ENCODE data around the gene IGSF23.

The IGSF23 gene, protein sequence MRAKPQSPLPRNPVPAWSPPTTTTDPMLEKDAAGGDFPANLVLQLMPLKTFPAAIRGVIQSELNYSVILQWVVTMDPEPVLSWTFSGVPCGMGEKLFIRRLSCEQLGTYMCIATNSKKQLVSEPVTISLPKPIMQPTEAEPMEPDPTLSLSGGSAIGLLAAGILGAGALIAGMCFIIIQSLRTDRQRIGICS

GRCh38 chr19:44613295-44614178 lies at the start of gene IGSF23:
Gene IGSF23, plus strand, starts transcription at chr19:44613563. Its CDS starts 83 bp downstream, at chr19:44613646.
- no peak for DNase-seq (ENCODE audit: low read depth)

- DNase-seq (ENCODE audit: low read depth) = peak; percentile 40
These were observed 46.4 kb upstream of the IGSF23 start for GRCh38 chr19:44566984-44567383.

DNA sequence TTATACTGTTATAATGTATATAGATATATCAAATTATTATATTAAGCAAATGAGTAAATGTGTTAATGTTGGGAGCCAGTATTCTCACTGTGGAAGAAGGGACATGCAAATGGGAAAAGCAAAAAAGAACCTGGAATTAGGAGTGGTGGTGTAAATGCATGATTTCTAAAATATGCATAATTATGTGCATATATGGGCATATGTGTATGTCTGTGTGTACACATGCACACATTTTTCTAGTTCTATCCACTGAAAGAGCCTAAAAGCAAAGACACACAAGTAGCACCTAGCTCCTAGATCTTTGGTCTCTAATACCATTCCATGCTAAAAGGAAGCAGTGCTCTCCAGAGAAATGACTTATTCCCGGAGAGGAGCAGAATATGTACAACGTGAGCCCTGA lies 45.6 kb upstream of the IGSF23 start:
- DNase-seq (ENCODE audit: low read depth) = no peak

- DNase-seq (ENCODE audit: low read depth) = no peak
These were observed 42.8 kb upstream of the IGSF23 start for GRCh38 chr19:44570603-44570983.

DNA sequence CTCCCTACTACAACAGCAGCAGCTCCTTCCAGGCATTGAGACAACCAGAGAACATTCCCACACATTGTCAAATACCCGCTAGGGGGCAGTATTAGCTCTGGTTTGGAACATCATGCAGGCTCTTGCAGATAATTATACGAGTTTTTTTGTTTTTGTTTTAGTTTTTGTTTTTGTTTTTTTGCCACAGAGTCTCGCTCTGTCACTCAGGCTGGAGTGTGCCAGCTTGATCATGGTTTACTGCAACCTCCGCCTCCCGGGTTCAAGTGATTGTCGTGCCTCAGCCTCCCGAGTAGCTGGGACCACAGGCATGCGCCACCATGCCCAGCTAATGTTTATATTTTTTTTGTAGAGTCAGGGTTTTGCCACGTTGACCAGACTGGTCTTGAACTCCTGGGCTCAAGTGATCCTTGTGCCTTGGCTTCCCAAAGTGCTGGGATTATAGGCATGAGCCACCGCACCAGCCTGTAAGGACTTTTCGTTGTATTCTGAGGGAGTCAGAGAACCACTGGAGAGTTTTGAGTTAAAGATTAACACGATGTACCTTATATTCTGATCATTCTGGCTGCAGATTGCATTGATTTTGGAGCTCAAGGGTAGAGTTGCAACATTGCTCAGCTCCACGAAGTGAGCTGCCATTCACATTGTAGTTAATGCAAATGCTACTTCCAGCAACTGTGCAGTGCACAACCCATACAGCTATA lies 42.2 kb upstream of the IGSF23 start:
- DNase-seq (ENCODE audit: low read depth) = peak; percentile 77

DNA sequence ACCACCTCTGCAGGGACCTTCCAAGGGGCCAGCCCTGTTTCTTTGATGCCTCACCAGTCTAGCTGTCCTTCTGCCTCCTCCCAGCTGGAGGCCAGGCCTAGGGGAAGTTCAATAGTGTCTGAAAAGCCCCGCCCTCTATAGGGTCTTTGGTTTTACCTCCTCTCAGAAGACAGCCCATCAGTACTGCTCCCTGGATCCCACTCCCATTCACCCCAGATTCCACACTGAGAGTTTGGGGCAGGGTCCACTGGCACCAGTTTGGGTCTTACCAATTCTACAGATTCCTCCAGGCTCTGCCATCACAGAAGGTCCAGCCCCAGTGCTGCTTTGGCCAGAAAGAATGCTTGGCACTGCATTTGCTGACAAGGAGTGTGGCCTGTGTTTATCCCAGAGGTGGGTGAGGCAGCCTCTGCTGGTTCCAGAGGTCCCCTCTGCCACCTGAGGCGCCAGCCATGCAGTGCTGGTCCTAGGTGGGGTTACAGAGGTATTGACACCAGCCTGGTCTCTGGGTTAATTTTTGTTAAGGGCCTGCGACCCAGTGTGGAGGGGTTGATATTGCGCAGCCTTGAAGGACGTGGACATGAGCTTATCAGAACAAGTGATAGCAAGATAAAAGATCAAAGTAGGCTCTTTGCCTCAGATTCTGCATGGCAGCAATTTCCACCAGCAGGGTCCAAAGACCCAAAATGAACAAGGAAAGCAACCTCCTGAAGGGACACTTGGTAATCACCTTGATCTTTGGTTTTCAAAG lies 41.4 kb upstream of the IGSF23 start:
- no peak for DNase-seq (ENCODE audit: low read depth)

DNA sequence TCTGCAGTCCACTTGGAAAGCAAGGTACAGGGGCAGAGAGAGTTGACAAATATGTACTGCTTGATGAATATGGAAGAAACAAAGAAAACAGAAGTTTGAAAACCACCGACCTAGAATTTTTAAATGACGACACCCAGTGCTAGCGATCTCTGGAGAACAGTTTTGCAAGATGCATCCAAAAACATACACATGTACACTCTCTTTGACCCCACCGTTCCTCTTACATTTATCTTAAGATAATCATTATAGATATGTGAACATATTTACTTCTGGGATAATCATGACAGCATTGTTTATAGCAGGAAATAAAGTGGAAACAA lies 40.8 kb upstream of the IGSF23 start:
- DNase-seq (ENCODE audit: low read depth) = no peak

GRCh38 chr19:44573183-44573582 lies 40.2 kb upstream of the IGSF23 start:
- DNase-seq (ENCODE audit: low read depth) = no peak

GRCh38 chr19:44573627-44574026 lies 39.7 kb upstream of the IGSF23 start:
- no peak for DNase-seq (ENCODE audit: low read depth)

GRCh38 chr19:44574186-44574950 lies 39.0 kb upstream of the IGSF23 start:
- no peak for DNase-seq (ENCODE audit: low read depth)

- no peak for DNase-seq (ENCODE audit: low read depth)
These were observed 38.2 kb upstream of the IGSF23 start for GRCh38 chr19:44575116-44575700.

DNA sequence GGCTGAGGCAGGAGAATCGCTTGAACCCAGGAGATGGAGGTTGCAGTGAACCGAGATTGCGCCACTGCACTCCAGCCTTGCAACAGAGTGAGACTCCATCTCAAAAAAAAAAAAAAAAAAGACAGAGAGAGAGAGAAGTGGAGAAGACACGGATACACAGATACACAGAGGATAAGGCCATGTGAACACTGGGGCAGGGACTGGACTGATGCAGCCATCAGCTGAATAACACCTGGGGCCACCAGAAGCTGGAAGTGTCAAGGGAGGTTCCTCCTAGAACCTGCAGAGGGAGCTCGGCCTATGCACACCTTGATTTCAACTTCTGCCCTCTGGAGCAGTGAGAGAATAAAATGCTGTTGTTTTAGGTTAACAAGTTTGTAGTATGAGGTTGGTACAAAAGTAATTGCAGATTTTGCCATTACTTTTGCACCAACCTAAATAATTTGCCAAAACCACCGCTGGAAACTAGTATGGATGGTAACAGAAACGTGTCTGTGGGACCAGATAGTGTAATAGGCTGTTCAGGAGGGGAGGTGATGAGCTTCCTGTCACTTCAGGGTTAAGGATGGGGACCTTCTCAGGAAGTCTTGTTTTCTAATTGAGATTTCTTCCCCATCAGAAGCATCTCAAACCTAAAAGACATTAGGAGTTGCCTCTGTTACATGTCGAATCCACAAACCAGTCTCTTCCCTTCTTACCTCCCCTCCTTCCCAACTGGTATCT lies 36.4 kb upstream of the IGSF23 start:
- peak; percentile 37 for DNase-seq (ENCODE audit: low read depth)

DNA sequence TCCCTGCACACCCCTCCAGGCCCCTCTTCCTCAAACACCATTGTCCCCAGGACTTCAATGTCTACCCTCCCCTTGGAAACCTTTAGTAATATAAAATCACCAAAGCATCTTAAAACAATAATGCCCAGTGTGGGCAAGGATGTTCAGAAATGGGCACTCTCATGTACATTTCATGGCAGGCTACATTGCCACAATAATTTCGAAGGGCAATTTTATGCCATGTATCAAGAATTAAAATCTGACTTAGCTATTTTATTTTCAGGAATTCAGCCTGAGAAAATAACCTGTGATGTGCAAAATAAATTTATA lies 35.8 kb upstream of the IGSF23 start:
- no peak for DNase-seq (ENCODE audit: low read depth)

DNA sequence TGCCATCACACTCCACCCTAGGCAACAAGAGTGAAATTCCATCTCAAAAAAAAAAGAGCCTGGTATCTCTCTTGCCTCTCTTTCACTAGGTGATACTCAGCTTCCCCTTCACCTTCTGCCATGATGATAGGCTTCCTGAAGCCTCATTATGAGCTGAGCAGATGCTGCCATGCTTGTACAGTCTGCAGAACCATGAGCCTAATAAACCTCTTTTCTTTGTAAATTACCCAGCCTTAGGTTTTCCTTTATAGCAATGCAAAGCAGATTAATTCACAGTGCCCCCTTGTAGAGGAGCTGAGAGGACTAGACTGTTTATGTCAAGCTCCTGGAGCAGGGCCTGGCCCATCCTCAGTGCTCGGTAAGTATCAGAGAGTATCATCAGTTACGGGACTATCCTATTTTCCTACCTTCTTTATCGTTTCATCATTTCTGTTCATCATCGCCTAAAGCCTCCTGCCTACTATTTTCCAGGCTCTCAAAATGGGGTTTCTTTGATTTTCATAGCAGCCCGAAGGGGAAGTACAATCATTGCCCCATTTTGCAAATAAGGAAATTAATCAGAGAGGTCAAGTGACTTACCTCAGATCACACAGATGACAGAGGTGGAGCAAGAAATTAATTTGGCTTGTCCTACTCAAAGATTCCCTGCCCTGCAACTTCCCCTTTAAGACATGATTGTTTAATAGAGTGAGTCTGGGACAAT lies 33.5 kb upstream of the IGSF23 start:
- DNase-seq (ENCODE audit: low read depth) = no peak

DNA sequence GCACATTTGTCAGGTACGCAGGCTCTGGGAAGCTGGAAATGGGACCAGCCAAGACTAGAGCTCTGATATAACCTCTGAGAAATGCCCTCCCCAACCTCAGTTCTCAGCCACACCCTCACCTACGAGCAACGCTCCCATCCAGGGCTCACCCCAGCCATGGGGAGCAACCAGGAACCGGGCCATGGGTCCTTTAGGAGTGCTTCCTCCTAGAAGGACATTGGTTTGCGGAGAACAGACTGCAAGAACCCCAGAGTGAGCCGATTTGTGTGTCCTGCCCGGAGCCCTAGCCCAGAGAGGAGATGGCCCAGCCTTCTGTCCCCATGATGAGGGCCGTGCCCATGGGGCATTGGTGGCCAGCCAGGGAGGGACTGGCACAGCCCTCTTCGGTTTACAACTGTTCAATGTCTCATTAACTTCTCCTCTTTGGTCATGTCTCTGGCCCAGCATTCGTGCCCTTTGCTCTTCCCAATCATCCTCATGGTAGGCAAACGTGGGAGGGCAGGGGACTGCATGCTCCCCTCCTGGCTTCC lies 32.9 kb upstream of the IGSF23 start:
- no peak for DNase-seq (ENCODE audit: low read depth)

DNA sequence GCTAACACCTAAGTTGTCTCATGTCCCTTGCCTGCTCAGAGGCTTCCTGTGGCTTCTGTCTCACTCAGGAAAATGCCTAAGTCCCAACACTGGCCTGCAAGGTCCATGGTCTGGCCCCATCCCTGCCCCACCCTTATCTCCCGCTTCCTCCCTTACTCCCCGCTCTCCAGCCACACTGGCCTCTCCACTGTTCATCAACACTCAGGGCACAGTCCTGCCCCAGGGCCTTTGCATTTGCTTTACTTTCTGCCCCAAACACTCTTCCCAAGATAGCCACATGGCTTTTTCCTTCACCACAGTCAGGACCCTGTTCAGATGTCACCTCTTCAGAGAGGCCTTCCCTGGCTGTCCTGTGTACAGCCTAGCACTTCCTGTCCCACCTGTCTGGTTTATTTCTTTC lies 32.1 kb upstream of the IGSF23 start:
- no peak for DNase-seq (ENCODE audit: low read depth)

DNA sequence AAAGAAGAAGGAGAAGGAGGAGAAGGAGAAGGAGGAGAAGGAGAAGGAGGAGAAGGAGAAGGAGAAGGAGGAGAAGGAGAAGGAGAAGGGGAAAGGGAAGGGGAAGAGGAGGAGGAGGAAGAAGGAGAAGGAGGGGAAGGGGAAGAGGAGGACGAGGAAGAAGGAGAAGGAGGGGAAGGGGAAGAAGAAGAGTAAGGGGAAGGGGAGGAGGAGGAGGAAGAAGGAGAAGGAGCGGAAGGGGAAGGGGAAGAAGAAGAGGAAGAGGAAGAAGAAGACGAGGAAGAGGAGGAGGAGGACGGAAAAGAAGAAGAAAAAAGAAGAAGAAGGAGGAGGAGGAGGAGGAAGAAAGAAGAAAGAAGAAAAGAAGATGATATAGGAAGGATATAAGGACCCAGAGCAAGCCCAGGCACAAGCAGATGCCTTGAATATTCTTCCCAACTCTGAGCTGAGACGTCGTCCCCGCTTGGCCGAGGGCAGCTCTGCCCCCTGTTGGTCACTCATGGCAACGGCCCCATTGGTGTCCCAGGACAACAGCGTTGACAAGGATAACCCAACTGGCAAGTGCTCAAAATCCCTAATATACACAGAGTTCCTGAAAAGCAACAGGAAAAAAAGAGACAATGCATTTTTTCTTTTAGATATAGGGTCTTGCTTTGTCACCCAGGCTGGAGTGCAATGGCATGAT lies 30.6 kb upstream of the IGSF23 start:
- DNase-seq (ENCODE audit: low read depth) = peak; percentile 17

DNA sequence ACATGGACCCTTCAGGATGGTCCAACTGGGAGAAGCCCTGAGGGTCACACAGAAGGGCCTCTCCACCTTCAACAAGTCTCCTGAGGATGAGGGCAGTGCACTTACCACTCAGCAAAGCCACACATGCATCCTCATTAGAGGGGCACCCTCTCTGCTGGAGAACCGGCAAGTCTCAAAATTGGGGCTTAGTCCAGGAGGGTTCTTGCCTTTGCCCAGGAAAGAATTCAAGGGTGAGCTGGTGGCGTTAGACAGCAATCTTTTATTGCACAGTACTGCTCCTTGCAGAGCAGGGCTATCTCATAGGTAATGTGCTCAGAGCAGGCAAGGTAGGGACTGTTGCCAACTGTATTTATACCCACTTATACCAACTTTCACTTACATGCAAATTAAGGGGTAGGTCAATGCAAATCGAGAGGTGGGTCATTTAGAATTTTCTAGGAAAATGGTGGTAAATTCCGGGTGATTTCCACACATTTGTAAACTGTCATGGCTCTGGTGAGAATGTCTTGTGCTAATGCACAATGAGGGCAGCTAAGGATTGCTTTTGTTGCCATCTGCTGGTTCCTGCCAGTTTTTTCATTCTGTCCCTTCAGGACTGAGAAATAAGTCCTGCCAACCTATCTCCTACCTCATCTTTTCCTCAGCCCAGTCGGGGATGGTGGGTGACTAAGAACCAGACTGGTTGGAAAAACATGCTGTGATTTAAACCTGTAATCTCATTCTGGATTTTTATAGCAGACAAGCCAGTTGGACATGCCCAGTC lies 27.8 kb upstream of the IGSF23 start:
- peak; percentile 43 for DNase-seq (ENCODE audit: low read depth)

All from amniotic epithelial cell (primary cell).